Stimulated activated CD4-positive, alpha-beta T cell treated with anti-CD3 and anti-CD28 coated beads, Interleukin-1b, Interleukin-23, amount 100 ng/mL, for 1 hour (primary cell): ENCODE results near the gene CRTAP.
"Not testable (repeated sequence)": the region's sequence is repeated elsewhere in the genome, so short reads cannot be mapped to it uniquely, and the experiment has no call there.

Experiments used
- DNase-seq, 2 donors: peaks; one replicate each; pipeline ENCODE4 v3.0.0-alpha.2; 2020; ENCODE audit warnings: low read depth in 2 of 2

CRTAP gene

GRCh38 chr3:33174711-33175414 is 61.0 kb downstream of the CRTAP start:
- DNase-seq = no peak

- DNase-seq = no peak
Measured at GRCh38 chr3:33179132-33179531, 65.3 kb downstream of the CRTAP start.

- no peak for DNase-seq
Measured at GRCh38 chr3:33181229-33181628, 67.4 kb downstream of the CRTAP start.

GRCh38 chr3:33181641-33182040 is 67.8 kb downstream of the CRTAP start:
- DNase-seq = not testable (repeated sequence)

- DNase-seq = no peak
Measured at GRCh38 chr3:33184863-33185262, 71.0 kb downstream of the CRTAP start.

- DNase-seq = no peak
Measured at GRCh38 chr3:33186524-33187367, 72.9 kb downstream of the CRTAP start.

- DNase-seq = no peak
Measured at GRCh38 chr3:33187368-33187634, 73.5 kb downstream of the CRTAP start.

- DNase-seq = no peak
Measured at GRCh38 chr3:33194303-33194702, 80.5 kb downstream of the CRTAP start.

- no peak for DNase-seq
Measured at GRCh38 chr3:33196538-33196937, 82.7 kb downstream of the CRTAP start.
